Mucosa of stomach (tissue), 1 donor: ENCODE measurements around the gene OR8B3.

Experiments used
- H3K27me3 ChIP-seq: one replicate; pipeline ENCODE4 v1.7.0; 2013; ENCODE audit warnings: mild to moderate bottlenecking, low read length; ENCODE audit not compliant: control insufficient read depth, insufficient read depth
- H3K36me3 ChIP-seq: one replicate; pipeline ENCODE4 v1.7.0; 2013; ENCODE audit warnings: low read length; ENCODE audit not compliant: control insufficient read depth, insufficient read depth
- H3K4me1 ChIP-seq: one replicate; pipeline ENCODE4 v1.7.0; 2013; ENCODE audit warnings: mild to moderate bottlenecking, low read length; ENCODE audit not compliant: control insufficient read depth, insufficient read depth
- H3K4me3 ChIP-seq: one replicate; pipeline ENCODE4 v1.7.0; 2013; ENCODE audit warnings: low read length
- H3K9ac ChIP-seq: one replicate; pipeline ENCODE4 v1.7.0; 2013; ENCODE audit warnings: mild to moderate bottlenecking, low read length, moderate library complexity
- H3K9me3 ChIP-seq: one replicate; pipeline ENCODE4 v1.7.0; 2013; ENCODE audit warnings: mild to moderate bottlenecking, low read length, moderate library complexity; ENCODE audit not compliant: control insufficient read depth
- donor health status: Pancreatic carcinoma.

The OR8B3 gene

DNA sequence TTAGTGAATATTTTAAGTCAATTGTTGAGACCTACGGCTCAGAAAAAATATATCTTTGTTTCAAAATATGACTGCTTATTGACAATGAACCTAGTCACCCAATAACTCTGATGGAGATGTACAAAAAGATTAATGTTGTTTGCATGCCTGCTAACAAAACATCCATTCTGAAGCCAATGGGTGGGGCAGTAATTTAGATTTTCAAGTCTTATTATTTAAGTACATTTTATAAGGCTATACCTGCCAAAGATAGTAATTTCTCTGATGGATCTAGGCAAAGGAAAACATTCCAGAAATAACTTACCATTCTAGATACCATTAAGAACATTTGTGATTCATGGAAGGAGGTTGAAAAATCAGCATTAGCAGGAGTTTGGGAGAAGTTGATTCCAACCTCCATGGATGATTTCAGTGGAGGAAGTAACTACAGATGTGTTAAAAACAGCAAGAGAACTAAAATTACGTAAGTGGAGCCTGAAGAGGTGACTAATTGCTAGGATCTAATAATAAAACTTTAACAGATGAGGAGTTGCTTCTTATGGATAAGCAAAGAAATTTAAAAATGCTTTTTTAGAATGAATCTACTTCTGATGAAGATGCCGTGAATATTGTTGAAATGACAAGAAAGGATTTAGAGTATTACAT lies 52.4 kb downstream of the OR8B3 start:
- no peak overlapping the region for H3K9ac ChIP-seq
- H3K27me3 ChIP-seq = no peaks in the 10 kb centered on the region
- H3K4me3 ChIP-seq = no peak overlapping the region
- H3K9me3 ChIP-seq = no peaks in the 10 kb centered on the region
- no peaks in the 10 kb centered on the region for H3K4me1 ChIP-seq
- no peaks in the 10 kb centered on the region for H3K36me3 ChIP-seq
